Testis (tissue), 3 donors: Measurements from ENCODE around the gene ZNF121. TPM values are rescaled to one million over a fixed set of nuclear protein-coding genes. Genes with fewer than 3 reads are reported as not detected.
A peak's percentile ranks its signal among the peaks of the same experiment; 100 is the strongest.

ENCODE experiments used
- DNase-seq: peaks from one replicate; pipeline ENCODE4 v3.0.0-alpha.2; 2019
- H3K27ac ChIP-seq, 2 donors: fragments of 200-600 bp; sonication (generic); one replicate each; pipeline ENCODE4 v1.5.1; 2019
- H3K27me3 ChIP-seq: fragments of 200-600 bp; sonication (generic); one replicate; pipeline ENCODE4 v1.5.1; 2019
- H3K36me3 ChIP-seq: fragments of 200-600 bp; sonication (generic); one replicate; pipeline ENCODE4 v1.5.1; 2017; ENCODE audit warnings: low read depth; ENCODE audit errors: missing control alignments
- H3K4me1 ChIP-seq: fragments of 200-600 bp; sonication (generic); one replicate; pipeline ENCODE4 v1.5.1; 2019
- H3K4me3 ChIP-seq, 2 donors: fragments of 200-600 bp; sonication (generic); one replicate each; pipeline ENCODE4 v1.5.1; 2017 to 2019
- H3K9me3 ChIP-seq: fragments of 200-600 bp; sonication (generic); one replicate; pipeline ENCODE4 v1.5.1; 2017
- CTCF ChIP-seq, 3 experiments: fragments of 450-650 bp in 2 of 3; fragments of 200-600 bp in 1 of 3; sonication (generic) in 1 of 3; IDR thresholded peaks; one replicate each; pipeline ENCODE4 v1.5.1; 2016 to 2019; ENCODE audit warnings: antibody characterized with exemption in 3 of 3, mild to moderate bottlenecking in 2 of 3, moderate library complexity in 1 of 3
- POLR2A ChIP-seq: fragments of 450-650 bp; IDR thresholded peaks from one replicate; pipeline ENCODE4 v1.6.1; 2017; ENCODE audit warnings: antibody characterized with exemption, mild to moderate bottlenecking, moderate library complexity
- WGBS, 2 donors: methylation state at CpG; one replicate each; pipeline ENCODE4 v1.1.5; 2018; 5-methylcytosine and 5-hydroxymethylcytosine counted together
- intact Hi-C: fragments of 100-400 bp; cut with DNase I; formaldehyde crosslinking; loops from one replicate; pipeline ENCODE4 v1.15.1; 2023; ENCODE audit warnings: low total_unique reads
- polyA plus RNA-seq: library from polyadenylated mRNA; stranded (reverse); fragments of 350-450 nt; fragmentation: Illumina TruSeq; extraction: RNeasy Lipid Tissue Mini Kit (QIAGEN cat#74804); gene quantifications from one replicate; pipeline ENCODE4 v1.2.3, GENCODE V29; 2014; ENCODE audit warnings: low read depth, low replicate concordance; ENCODE audit not compliant: insufficient read depth
- total RNA-seq, 2 donors: library from RNA; depleted of rRNA; stranded (reverse); fragments of >200 nt; gene quantifications; one replicate each; pipeline ENCODE4 v1.2.3, GENCODE V29; 2016

Gene ZNF121
- total and polyA plus RNA-seq, 3 donors from 2014 or later: 4.1 to 26.4 (median 20.8) TPM

GRCh38 chr19:9538183-9539058 is 45.9 kb downstream of the ZNF121 start, which contains the start of gene ZNF426:
ZNF426 (minus strand) TSS chr19:9538645; CDS start chr19:9536232, 2,413 bp downstream.
- WGBS, 2 donors: 1 to 3% methylated on average over 48 to 49 of the region's 49 CpGs
- intact Hi-C loops: no loop called here

GRCh38 chr19:9535934-9536333 is 48.4 kb downstream of the ZNF121 start:
- DNase-seq: no peak
- TF ChIP-seq POLR2A: no peak
- TF ChIP-seq CTCF (IDR thresholded peaks at IDR 0.05): no peak
- intact Hi-C loops: no loop called here
- Histone ChIP-seq H3K27me3 (no peaks in the 10 kb centered on the region), H3K9me3 (no peaks in the 10 kb centered on the region), H3K27ac (no peak overlapping the region), H3K4me1 (peaks cover 4% of the 10 kb centered on the region), H3K36me3 (no peaks in the 10 kb centered on the region), H3K4me3 (no peak overlapping the region)
- 91 to 99% methylated on average over 4 of the region's 4 CpGs for WGBS, 2 donors

More at GRCh38 chr19:9538183-9539058, 45.9 kb downstream of the ZNF121 start, which contains the start of gene ZNF426:
- peak; percentile 93 for DNase-seq
- peak within 1 kb of the TSS; percentile 91 to 92 for H3K27ac ChIP-seq
- H3K4me3 ChIP-seq: peak within 1 kb of the TSS; percentile 68 to 72
- no peaks in the 10 kb centered on the region for H3K27me3 ChIP-seq
- no peaks in the 10 kb centered on the region for H3K36me3 ChIP-seq
- no peaks in the 10 kb centered on the region for H3K9me3 ChIP-seq
- H3K4me1 ChIP-seq: peaks cover 4% of the 10 kb centered on the region
- TF ChIP-seq POLR2A: no peak
- no peak for TF ChIP-seq CTCF (IDR thresholded peaks at IDR 0.05)

- 94 to 96% methylated on average over 4 of the region's 4 CpGs for WGBS, 2 donors
- Histone ChIP-seq H3K9me3 (no peaks in the 10 kb centered on the region), H3K4me1 (no peaks in the 10 kb centered on the region), H3K36me3 (no peaks in the 10 kb centered on the region), H3K27ac (no peak overlapping the region), H3K4me3 (no peak overlapping the region), H3K27me3 (no peaks in the 10 kb centered on the region)
- no peak for DNase-seq
- intact Hi-C loops: no loop called here
- TF ChIP-seq CTCF (IDR thresholded peaks at IDR 0.05) (no peak), POLR2A (no peak)
Measured at GRCh38 chr19:9531933-9532332, 52.4 kb downstream of the ZNF121 start.

GRCh38 chr19:9528757-9529336 is 55.5 kb downstream of the ZNF121 start:
- no peak for TF ChIP-seq CTCF (IDR thresholded peaks at IDR 0.05)
- intact Hi-C loops: no loop called here
- WGBS, 2 donors: 93 to 97% methylated on average over 5 of the region's 5 CpGs
- no peaks in the 10 kb centered on the region for H3K36me3 ChIP-seq
- H3K27ac ChIP-seq: no peak overlapping the region
- no peak overlapping the region for H3K4me3 ChIP-seq
- no peaks in the 10 kb centered on the region for H3K4me1 ChIP-seq
- DNase-seq: no peak
- H3K9me3 ChIP-seq: no peaks in the 10 kb centered on the region
- H3K27me3 ChIP-seq: no peaks in the 10 kb centered on the region
